ENCODE results near the gene SEL1L2.

Gene SEL1L2

DNA sequence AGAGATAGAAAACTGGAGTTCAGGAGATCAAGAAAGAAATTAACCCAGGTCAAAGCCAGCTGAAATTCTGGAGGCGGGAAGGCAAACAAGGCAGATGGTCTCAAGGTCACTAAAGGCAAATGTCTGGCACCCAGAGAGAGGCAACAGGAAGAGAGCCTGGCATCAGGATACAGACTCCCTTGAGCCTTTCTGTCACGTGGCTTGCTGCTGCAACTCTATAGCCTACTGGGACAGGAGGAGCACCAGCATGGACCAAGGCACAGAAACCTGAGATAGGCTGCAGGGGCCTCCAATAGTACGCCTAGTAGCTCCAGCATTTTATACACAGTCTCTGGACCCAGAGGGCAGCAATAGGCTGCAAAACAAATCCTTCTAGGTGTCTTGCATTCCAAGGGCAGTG lies 75.1 kb downstream of the SEL1L2 start:
- H3K27me3 ChIP-seq (ENCODE audit: insufficient read depth, low read depth) = no peaks in the 10 kb centered on the region
- H3K27ac ChIP-seq = no peak overlapping the region
- no peaks in the 10 kb centered on the region for H4K20me1 ChIP-seq (ENCODE audit: insufficient read depth)
- H3K4me2 ChIP-seq = no peak overlapping the region
- no peaks in the 10 kb centered on the region for H3K36me3 ChIP-seq (ENCODE audit: insufficient read depth)
- no peak overlapping the region for H3K9ac ChIP-seq
- TF ChIP-seq, protein P1, sequence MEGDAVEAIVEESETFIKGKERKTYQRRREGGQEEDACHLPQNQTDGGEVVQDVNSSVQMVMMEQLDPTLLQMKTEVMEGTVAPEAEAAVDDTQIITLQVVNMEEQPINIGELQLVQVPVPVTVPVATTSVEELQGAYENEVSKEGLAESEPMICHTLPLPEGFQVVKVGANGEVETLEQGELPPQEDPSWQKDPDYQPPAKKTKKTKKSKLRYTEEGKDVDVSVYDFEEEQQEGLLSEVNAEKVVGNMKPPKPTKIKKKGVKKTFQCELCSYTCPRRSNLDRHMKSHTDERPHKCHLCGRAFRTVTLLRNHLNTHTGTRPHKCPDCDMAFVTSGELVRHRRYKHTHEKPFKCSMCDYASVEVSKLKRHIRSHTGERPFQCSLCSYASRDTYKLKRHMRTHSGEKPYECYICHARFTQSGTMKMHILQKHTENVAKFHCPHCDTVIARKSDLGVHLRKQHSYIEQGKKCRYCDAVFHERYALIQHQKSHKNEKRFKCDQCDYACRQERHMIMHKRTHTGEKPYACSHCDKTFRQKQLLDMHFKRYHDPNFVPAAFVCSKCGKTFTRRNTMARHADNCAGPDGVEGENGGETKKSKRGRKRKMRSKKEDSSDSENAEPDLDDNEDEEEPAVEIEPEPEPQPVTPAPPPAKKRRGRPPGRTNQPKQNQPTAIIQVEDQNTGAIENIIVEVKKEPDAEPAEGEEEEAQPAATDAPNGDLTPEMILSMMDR (conservative IDR thresholded peaks at IDR 0.05; ENCODE audit: low read depth, low read length) = no peak
- H2AFZ ChIP-seq (ENCODE audit: low read depth) = no peak overlapping the region
- no peaks in the 10 kb centered on the region for H3K4me1 ChIP-seq (ENCODE audit: low read depth, poor library complexity, severe bottlenecking)
- H3K4me3 ChIP-seq (IDR thresholded peaks at IDR 0.05; ENCODE audit: insufficient read depth, low read depth, low read length) = no peak overlapping the region
- H3K79me2 ChIP-seq (ENCODE audit: insufficient read depth, low read depth) = no peaks in the 10 kb centered on the region

DNA sequence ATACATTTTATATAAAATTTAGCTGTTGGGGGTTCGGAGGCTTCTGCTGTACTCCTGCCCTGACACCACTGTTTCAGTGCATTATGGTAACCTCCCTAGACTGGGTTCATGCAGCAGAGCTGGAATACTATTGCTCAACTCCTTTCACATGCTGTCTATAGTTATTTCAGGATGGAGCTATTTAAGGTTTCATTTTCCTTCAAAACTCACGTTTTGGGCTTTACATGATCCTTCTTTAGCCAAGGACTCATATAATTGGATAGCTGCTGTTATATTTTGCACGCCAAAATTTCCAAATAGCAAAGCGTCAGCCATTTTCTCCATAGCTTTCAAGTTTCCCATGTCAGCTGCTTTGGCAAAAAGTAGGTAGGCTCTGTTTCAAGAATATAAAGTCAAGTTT lies 76.8 kb downstream of the SEL1L2 start:
- TF ChIP-seq, protein P1 (conservative IDR thresholded peaks at IDR 0.05; ENCODE audit: low read depth, low read length) = no peak
- Histone ChIP-seq H3K4me3 (IDR thresholded peaks at IDR 0.05; ENCODE audit: insufficient read depth, low read depth, low read length) (no peak overlapping the region), H3K27me3 (ENCODE audit: insufficient read depth, low read depth) (no peaks in the 10 kb centered on the region), H3K27ac (no peak overlapping the region), H3K36me3 (ENCODE audit: insufficient read depth) (no peaks in the 10 kb centered on the region), H3K4me1 (ENCODE audit: low read depth, poor library complexity, severe bottlenecking) (no peaks in the 10 kb centered on the region), H4K20me1 (ENCODE audit: insufficient read depth) (no peaks in the 10 kb centered on the region), H3K4me2 (no peak overlapping the region), H2AFZ (ENCODE audit: low read depth) (no peak overlapping the region), H3K9ac (no peak overlapping the region), H3K79me2 (ENCODE audit: insufficient read depth, low read depth) (no peaks in the 10 kb centered on the region)

DNA sequence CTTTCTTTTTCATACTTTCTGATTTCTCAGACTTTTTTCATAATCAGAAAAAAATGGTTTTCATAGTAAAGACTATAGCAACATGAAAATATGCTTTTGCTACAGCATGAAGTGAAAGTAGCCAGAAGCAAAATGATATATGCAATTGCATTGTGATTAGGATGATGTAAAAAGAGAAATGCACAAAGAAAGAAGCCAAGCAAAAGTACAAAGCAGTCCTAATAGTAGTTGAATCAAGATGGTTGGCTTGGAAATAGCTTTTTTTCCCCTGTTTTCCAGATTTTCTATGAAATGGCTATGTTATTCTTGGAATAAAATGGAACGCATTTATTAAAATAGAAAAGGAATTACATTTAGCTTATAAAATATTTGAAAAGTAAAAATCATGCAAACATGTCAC lies 77.3 kb downstream of the SEL1L2 start:
- Histone ChIP-seq H3K4me3 (IDR thresholded peaks at IDR 0.05; ENCODE audit: insufficient read depth, low read depth, low read length) (no peak overlapping the region), H3K79me2 (ENCODE audit: insufficient read depth, low read depth) (no peaks in the 10 kb centered on the region), H2AFZ (ENCODE audit: low read depth) (no peak overlapping the region), H3K4me1 (ENCODE audit: low read depth, poor library complexity, severe bottlenecking) (no peaks in the 10 kb centered on the region), H3K27ac (no peak overlapping the region), H3K9ac (no peak overlapping the region), H3K4me2 (no peak overlapping the region), H4K20me1 (ENCODE audit: insufficient read depth) (no peaks in the 10 kb centered on the region), H3K36me3 (ENCODE audit: insufficient read depth) (no peaks in the 10 kb centered on the region), H3K27me3 (ENCODE audit: insufficient read depth, low read depth) (no peaks in the 10 kb centered on the region)
- TF ChIP-seq, protein P1 (conservative IDR thresholded peaks at IDR 0.05; ENCODE audit: low read depth, low read length) = no peak

DNA sequence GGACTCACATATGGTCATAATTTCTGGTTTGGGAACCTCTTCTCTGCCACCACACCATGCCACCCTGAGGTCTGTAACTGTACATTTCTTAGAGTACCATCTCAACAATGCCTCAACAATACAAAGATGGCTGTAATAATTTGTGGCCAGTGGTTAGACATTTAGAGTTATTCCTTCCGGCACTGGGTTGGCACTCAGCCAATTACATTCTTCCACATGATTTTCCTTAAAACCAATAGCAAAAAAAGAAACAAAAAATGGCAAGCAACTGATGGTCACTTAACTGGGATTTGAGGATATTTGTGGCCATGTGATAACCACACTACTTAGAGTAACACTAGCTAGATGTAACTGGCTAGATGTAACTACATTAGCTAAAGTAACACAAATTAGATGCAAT lies 79.9 kb downstream of the SEL1L2 start:
- TF ChIP-seq, protein P1 (conservative IDR thresholded peaks at IDR 0.05; ENCODE audit: low read depth, low read length) = no peak
- Histone ChIP-seq H3K27ac (no peak overlapping the region), H3K9ac (no peak overlapping the region), H3K79me2 (ENCODE audit: insufficient read depth, low read depth) (no peaks in the 10 kb centered on the region), H3K4me2 (no peak overlapping the region), H3K27me3 (ENCODE audit: insufficient read depth, low read depth) (no peaks in the 10 kb centered on the region), H3K4me3 (IDR thresholded peaks at IDR 0.05; ENCODE audit: insufficient read depth, low read depth, low read length) (no peak overlapping the region), H2AFZ (ENCODE audit: low read depth) (no peak overlapping the region), H3K36me3 (ENCODE audit: insufficient read depth) (no peaks in the 10 kb centered on the region), H4K20me1 (ENCODE audit: insufficient read depth) (no peaks in the 10 kb centered on the region), H3K4me1 (ENCODE audit: low read depth, poor library complexity, severe bottlenecking) (no peaks in the 10 kb centered on the region)

DNA sequence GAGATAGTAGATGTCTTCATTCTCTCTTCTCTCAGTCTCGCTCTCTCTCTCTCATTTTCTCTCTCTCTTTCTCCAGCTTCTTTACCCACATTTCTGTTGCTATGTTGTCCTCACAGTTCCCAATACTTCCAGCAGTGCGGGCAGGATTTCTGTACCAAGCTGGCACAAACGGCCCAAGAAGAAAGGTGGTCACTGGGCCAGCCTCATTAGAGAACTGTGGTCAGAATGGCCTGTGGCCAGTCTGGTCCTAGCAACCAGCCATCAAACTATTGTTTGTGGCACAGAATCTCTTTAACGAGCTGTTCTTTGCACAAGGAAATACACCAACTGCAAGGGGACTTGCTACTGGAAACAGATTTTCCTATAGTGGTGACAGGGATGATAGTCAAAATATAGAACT lies 81.3 kb downstream of the SEL1L2 start:
- Histone ChIP-seq H4K20me1 (ENCODE audit: insufficient read depth) (no peaks in the 10 kb centered on the region), H3K27me3 (ENCODE audit: insufficient read depth, low read depth) (no peaks in the 10 kb centered on the region), H2AFZ (ENCODE audit: low read depth) (no peak overlapping the region), H3K36me3 (ENCODE audit: insufficient read depth) (no peaks in the 10 kb centered on the region), H3K4me3 (IDR thresholded peaks at IDR 0.05; ENCODE audit: insufficient read depth, low read depth, low read length) (no peak overlapping the region), H3K9ac (no peak overlapping the region), H3K27ac (no peak overlapping the region), H3K4me1 (ENCODE audit: low read depth, poor library complexity, severe bottlenecking) (no peaks in the 10 kb centered on the region), H3K4me2 (no peak overlapping the region), H3K79me2 (ENCODE audit: insufficient read depth, low read depth) (no peaks in the 10 kb centered on the region)
- TF ChIP-seq, protein P1 (conservative IDR thresholded peaks at IDR 0.05; ENCODE audit: low read depth, low read length) = no peak
